GM12872 (cell line): ENCODE results near the gene NCAM2.

ENCODE experiments used
- TF ChIP-seq, protein P1 (sequence below): IDR thresholded peaks from 3 replicates; pipeline ENCODE4 v1.5.1; 2011; ENCODE audit warnings: low read depth, mild to moderate bottlenecking, low read length, moderate library complexity; ENCODE audit not compliant: insufficient read depth

NCAM2 gene

DNA sequence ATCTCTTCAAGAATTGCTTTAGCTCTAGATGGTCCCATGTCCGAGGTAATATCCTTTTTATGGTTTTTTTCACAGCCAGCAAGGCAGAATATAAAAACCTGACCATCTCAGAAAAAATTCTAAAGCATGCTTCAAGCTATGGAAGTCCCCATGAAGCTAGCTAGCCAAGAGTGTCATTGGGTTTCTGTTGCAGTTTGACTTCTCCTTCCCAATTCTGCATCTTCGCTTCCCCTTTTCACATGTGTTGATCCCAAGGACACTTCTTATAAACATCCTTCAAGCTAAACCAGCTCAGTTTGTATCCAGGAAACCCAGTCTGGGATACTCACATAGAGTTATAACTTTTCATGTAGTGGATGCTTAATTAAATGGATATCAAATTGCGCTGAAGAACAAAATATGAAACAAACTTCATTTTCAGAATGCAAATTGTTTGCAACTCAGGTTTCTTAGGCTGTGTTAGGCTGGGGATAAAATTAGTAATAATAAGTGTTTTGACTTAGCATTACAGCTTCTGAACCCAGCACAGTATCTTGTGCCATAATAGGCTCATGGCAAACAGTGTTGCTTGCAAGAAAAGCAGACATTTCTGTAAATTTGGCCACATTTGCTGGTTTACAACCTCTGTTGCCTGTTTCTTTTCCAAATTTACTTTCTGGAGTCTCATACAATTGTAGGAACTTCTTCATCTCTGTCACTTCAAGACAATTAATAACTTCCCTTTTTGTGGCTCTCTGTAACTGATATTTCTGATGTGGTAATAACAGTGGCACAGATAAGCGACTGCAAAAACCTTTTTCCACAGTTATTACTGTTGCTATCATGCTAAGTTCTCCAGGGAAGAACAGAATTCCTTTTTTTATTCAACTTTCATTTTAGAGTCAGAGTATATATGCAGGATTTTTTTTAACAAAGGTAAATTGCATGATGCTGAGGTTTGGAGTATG is 53.2 kb downstream of the NCAM2 start:
- TF ChIP-seq, protein P1, sequence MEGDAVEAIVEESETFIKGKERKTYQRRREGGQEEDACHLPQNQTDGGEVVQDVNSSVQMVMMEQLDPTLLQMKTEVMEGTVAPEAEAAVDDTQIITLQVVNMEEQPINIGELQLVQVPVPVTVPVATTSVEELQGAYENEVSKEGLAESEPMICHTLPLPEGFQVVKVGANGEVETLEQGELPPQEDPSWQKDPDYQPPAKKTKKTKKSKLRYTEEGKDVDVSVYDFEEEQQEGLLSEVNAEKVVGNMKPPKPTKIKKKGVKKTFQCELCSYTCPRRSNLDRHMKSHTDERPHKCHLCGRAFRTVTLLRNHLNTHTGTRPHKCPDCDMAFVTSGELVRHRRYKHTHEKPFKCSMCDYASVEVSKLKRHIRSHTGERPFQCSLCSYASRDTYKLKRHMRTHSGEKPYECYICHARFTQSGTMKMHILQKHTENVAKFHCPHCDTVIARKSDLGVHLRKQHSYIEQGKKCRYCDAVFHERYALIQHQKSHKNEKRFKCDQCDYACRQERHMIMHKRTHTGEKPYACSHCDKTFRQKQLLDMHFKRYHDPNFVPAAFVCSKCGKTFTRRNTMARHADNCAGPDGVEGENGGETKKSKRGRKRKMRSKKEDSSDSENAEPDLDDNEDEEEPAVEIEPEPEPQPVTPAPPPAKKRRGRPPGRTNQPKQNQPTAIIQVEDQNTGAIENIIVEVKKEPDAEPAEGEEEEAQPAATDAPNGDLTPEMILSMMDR: no peak

DNA sequence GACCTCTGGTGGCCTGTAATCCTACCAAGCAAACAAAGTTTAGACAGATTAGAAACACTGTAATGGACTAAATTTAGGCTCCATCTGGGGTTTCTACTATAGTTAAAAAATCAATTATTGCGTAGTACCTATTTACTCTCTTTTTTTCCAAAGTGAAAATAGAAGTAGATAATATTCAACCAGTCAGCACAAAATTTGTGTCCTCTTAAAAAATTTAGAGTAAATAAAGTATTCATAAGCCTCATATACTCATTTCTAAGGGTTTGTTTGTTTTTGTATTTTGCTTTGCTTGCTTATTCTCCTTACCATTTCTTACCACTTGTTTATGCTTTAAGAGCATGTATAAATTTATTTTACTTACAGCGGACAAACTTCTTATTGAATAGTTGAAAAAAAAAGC is 54.5 kb downstream of the NCAM2 start:
- TF ChIP-seq, protein P1: no peak

DNA sequence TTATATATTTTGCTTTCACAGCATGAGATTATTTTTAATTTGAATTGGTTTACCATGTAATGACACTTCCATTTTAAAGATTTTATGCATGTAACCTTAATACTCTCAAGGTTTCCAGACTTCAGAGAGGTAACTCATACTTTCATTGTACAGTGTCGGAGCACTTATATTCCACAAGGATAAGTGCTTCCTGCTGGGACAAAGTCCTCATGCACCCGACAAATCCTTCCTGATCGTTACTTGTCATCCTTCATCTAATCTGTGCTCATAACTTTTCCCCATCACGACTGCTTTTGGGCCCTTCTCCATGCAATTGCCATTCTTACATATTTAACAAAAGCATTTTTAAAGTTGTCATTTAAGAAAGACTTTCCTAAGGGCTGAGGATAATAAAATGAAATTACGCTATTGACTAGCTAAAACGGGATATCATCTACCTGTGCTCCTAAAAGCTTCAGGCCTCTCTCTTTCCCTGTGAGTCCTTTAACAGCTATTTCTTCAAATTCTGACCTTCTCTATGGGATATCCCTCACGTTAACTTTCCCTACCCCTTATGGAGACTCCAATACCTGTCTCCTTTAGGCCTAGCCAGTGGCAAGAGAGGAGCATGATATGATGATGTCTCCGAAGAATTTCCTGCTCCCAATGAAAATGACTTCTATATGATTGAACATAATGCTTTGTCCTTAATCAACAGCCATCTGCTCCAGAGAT is 59.3 kb downstream of the NCAM2 start:
- TF ChIP-seq, protein P1: no peak

DNA sequence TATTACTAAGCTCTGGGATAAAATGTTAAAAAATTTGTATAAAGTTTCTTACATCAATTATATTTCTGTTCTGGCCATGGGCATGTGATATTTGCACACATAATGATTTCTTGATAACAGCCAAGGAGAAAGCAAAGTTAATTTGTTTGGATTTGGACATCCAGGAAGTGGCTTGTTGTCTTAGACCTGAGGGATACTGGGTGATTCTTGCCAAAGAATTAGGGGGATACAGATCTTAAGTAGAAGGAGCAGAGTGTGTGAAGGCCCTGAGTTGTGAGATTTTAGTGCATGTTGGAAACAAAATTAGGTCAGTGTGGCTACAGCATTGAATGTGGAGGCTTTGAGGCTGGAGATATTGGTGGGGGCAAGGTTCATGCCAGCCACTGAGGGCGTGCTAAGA is 65.6 kb downstream of the NCAM2 start:
- TF ChIP-seq, protein P1: no peak

DNA sequence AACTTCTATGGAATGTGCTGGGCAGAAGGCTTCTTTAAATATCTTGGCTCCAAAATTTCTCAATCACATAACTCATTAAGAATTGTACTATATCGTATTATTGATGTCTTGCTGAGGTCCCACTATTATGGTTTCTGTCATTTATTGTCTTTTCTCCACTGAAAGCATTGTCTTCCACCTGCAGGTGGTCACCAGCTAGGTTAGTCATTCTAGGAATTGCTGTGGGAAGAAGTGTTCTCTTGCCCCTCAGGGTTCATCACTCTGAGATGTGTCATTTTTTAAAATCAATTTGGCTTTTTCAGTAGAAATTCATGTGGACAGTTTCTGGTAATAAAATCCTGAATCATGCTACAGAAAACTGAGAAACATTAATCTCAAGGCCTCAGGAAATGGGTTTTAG is 66.1 kb downstream of the NCAM2 start:
- TF ChIP-seq, protein P1: no peak

DNA sequence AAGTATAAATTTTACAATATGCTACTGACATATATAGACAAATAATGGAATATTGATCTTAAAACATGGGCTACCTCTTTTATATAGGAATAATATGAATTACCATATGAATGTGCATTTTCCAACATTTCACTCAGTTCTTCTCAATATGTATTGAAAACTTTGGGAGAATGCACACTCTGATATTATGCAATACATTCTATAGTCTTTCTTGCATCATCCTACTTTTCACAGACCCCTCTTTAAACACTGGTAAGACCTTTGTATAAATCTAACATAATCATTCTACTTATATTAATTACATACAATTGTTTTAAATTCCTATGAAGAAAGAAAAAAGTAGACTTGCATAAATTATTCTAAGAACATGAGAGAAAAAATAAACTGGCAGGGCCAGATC is 69.2 kb downstream of the NCAM2 start:
- TF ChIP-seq, protein P1: no peak

DNA sequence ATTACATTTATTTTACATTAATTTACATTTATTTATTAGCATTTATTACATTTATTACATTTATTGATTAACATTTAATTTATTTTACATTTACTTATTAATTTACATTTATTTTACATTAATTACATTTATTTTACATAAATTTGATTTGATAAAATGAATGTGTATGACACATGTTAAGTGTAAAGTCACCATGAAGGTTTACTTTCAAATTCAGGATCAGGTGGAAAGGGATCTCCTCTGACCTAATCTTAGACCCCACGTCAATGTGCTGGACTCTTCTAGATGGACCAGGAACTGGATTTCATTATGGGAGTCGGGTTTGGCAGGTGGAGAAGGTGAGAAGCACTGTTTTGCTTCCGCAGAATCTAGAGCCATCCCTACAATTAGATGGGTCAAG is 76.1 kb downstream of the NCAM2 start:
- TF ChIP-seq, protein P1: no peak
